KBM-7 (cell line): ENCODE data around the gene RNU6-7.
A peak's percentile ranks its signal among the peaks of the same experiment; 100 is the strongest.

ENCODE experiments used
- DNase-seq: peaks from one replicate; pipeline ENCODE4 v3.0.0-alpha.2; 2015
- in situ Hi-C: fragments of 300-500 bp; cut with MboI; formaldehyde crosslinking; loops from 2 replicates; pipeline ENCODE4 v1.14.3; 2020; ENCODE audit warnings: low sequenced_read_pairs, low pct_unique_long_range_greater_than_20kb, mixed read lengths

Gene RNU6-7

DNA sequence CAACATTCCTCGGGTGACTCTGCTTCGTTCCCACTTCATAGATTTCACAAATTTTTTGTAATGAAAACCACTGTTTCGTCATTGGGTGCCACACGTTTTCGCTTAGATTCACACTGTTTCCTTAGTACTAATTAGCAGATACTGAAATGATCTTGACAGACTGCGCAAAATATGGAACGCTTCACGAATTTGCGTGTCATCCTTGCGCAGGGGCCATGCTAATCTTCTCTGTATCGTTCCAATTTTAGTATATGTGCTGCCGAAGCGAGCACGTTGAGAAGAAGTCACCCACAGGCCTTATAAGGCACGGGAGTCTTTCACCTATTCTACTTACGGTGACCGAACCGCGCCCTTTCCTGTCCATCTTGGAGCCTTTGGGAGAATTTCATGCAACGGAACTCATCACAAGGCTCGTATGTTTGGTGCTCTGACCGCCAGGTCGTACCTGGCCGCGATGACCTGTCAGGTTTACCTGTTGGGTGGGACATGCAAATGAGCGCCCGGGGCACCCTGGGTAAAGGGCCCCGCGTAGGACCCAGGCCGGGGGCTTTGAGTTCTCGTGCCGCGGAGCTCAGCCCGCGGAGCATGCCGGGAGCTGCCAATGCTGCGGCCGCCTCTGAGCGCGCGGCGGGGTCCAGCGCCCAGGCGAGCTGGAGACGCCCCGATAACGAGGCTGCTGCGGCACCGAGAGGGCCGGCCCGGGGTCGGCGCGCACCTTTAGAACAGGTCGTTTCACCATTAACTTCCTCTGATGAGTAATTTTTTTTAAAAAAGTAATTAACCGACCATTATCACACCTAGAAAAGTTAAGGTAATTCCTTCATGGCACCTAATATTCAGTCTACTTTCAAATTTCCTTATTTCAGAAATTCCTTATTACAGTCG, 1.4 kb downstream of the RNU6-7 start, which contains the start of gene RNU6-8:
Gene RNU6-8 (minus strand): TSS at position 272 of the 885 bp plus-strand sequence.
- in situ Hi-C loops = no loop called here
- DNase-seq = peak; percentile 87

- in situ Hi-C loops = no loop called here
- no peak for DNase-seq
These were observed 2.1 kb downstream of the RNU6-7 start for GRCh38 chr14:32203928-32204357.

GRCh38 chr14:32205554-32205953, 3.7 kb downstream of the RNU6-7 start:
- in situ Hi-C loops = no loop called here
- no peak for DNase-seq

GRCh38 chr14:32205984-32206383, 4.1 kb downstream of the RNU6-7 start:
- in situ Hi-C loops = no loop called here
- peak; percentile 50 for DNase-seq

DNA sequence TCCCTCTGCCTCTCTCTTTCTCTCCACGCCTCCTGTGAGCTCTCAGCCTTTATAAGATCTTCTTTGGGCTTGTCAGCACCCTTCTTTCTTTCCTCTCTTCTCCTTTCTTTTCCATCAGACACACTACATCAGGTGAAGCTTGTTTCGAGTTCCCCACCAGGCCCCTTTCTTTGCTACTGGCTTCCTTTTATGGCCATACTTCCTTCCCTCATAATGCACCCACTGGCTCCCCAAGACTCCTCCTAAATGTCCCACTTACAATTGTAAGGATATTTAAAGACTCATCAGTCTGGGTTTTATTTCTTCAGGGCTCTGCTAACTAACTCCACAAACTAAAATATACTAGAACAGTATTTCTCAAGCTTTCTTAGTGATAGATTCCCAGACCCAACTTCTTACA, 4.7 kb downstream of the RNU6-7 start:
- DNase-seq = no peak
- in situ Hi-C loops = no loop called here

- in situ Hi-C loops = no loop called here
These were observed 6.6 kb downstream of the RNU6-7 start for GRCh38 chr14:32208490-32208889.

GRCh38 chr14:32209471-32209870, 7.6 kb downstream of the RNU6-7 start:
- in situ Hi-C loops = no loop called here
- no peak for DNase-seq

More at GRCh38 chr14:32208490-32208889, 6.6 kb downstream of the RNU6-7 start:
- no peak for DNase-seq

GRCh38 chr14:32211068-32211404, 9.2 kb downstream of the RNU6-7 start:
- DNase-seq = no peak
- in situ Hi-C loops = no loop called here

GRCh38 chr14:32212833-32213232, 11.0 kb downstream of the RNU6-7 start:
- in situ Hi-C loops = no loop called here
- no peak for DNase-seq

- peak; percentile 21 for DNase-seq
- in situ Hi-C loops = no loop called here
These were observed 15.5 kb downstream of the RNU6-7 start for GRCh38 chr14:32217301-32217700.

- DNase-seq = no peak
These were observed 23.0 kb downstream of the RNU6-7 start for GRCh38 chr14:32224737-32225377.

DNA sequence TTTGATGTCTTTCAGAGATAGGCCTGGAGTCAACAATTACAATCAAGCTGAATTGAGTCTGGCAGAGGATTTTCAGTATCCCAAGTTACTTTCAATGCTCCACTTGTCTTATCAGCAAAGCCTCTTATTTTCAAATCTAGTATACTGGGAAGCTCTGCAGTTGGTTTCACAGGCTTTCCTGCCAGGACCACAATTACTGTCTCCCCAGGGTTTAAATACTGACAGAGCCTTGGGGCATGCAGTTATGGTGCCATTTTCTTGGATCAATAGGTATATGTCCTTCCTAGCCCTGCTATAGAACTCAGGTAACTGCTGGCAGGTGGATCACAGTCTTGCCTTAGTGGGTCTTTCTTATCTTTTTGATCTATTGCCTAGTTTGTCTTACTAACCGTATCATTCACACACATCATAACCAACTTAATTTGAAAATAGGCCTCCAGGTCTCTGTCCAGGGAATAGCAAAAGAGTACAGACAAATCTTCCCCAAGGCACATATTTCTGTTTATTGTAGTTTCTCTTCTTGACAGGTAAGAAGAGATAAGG, 23.6 kb downstream of the RNU6-7 start:
- in situ Hi-C loops = no loop called here
- no peak for DNase-seq

More at GRCh38 chr14:32224737-32225377, 23.0 kb downstream of the RNU6-7 start:
- in situ Hi-C loops = no loop called here

- DNase-seq = no peak
- in situ Hi-C loops = no loop called here
These were observed 24.2 kb downstream of the RNU6-7 start for GRCh38 chr14:32226056-32226455.

DNA sequence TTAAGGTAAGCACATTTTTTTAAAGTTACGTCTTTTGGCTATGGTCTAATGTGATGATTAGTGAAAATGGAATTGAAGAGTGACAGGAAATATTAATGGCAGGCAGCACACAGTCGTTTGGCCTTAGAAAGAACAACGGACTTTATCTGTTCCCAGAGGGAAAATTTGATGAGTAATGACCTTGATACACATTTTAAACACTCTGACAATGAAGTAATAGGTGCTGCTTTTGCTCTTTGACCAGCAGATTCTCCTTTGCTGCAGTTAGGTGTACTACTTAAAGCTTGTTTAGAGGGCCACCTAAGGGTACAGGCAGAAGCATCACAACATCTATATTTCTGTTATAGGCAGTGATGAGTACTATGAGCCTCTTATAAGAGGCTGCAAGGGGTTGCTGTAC, 28.3 kb downstream of the RNU6-7 start:
- no peak for DNase-seq
- in situ Hi-C loops = no loop called here

GRCh38 chr14:32230695-32231280, 28.9 kb downstream of the RNU6-7 start:
- in situ Hi-C loops = no loop called here

GRCh38 chr14:32232481-32232880, 30.6 kb downstream of the RNU6-7 start:
- in situ Hi-C loops = no loop called here
- no peak for DNase-seq

More at GRCh38 chr14:32230695-32231280, 28.9 kb downstream of the RNU6-7 start:
- no peak for DNase-seq

DNA sequence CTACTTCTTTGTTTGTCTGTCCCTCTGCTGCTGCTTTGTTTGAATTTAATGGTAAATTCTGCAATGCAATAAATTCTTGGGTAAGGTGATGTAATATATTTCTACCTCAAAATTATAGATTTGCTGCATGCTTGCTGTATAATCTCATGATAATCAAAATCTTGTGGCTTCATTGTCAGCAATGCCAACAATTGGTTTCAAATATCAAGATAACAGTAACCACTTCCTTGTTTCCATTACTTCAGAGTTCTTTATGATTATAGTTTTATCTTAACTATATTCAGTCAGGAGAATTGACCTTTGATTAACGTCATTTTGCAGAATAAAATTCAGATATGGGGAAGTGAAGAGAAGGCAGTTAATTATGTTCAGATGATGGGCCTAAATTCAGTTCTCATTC, 31.4 kb downstream of the RNU6-7 start:
- no peak for DNase-seq
- in situ Hi-C loops = no loop called here

DNA sequence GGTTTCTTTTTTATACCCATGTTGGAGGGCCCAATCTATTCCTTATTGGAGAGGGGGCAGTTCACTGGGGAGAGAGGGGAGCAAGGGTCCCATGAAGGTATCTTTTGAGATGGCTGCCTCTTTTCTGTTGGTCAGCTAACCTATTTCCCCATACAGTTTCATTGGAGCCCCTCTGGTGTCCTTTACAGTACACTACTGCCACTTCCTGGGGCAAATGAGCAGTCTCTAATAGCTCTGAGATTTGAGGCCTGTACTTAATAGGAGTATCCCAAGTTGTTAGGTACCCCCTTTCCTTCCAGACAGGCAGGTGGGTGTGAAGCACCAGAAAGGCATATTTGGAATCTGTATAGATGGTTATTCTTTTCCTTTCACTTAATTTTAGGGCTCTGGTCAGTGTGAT, 42.6 kb downstream of the RNU6-7 start:
- in situ Hi-C loops = no loop called here
- DNase-seq = no peak

DNA sequence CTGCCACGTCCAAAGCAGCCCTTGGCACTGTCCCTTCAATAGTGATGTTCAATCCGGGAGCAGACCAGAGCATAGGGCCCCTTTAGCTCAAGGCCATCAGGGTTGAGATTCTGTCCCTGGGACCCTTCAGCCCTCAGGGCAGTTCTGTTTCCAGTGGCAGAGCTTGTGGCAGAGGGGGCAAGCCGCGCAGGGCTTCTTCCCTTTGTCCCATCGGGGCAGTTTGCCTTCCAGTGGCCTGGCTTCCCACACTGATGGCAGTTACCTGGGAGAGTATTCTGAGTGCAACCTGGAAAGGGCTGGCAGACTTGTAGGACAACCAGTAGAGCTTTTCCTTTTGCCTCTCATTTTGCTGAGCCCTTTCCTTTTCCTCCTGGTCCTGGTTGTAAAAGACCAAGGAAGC, 44.9 kb downstream of the RNU6-7 start:
- in situ Hi-C loops = no loop called here
- DNase-seq = no peak

- DNase-seq = no peak
- in situ Hi-C loops = no loop called here
These were observed 47.5 kb downstream of the RNU6-7 start for GRCh38 chr14:32249371-32249770.
